AG09319 (cell line): Measurements from ENCODE around the gene URI1.

Experiments
- DNase-seq: peaks from one replicate; pipeline ENCODE4 v3.0.0-alpha.2; 2010; ENCODE audit warnings: low read depth; ENCODE audit errors: extremely low read depth
- TF ChIP-seq, protein P1 (sequence below): IDR thresholded peaks from 2 replicates; pipeline ENCODE4 v1.5.1; 2011; ENCODE audit warnings: low read depth, mild to moderate bottlenecking, inconsistent platforms, low read length, moderate library complexity

URI1 gene

DNA sequence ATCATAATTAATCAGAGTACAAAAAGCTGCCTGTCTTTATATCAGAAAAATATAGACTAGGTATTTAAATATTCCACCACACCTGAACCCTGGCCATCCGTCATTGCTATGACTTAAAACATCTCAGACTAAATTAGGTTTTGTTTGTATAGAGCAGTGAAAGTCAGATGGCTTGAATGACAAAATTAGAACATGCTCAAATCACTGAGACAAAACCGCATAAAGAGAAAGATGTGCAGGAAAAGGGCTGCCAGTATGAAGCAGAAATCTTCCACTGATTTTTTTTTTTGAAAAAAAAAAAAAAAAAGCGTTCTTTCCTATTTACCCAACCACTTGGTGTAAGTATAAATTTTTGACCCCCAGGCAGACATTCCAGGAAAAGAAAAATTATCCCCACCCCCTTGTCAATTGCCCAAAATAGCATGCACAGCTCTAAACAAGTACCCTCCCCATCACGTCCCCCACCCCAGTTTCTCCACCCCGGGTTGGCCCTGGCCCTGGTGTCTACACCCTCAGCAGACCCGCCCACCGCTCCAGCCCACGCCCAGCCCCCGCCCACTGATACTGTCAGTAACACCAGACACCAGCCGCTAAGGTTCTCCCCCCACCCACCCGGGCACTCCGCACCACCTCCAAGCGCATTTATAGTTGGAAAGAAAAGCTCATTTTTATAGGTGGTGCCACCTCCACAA is 118.6 kb downstream of the URI1 start:
- no peak for DNase-seq
- TF ChIP-seq, protein P1, sequence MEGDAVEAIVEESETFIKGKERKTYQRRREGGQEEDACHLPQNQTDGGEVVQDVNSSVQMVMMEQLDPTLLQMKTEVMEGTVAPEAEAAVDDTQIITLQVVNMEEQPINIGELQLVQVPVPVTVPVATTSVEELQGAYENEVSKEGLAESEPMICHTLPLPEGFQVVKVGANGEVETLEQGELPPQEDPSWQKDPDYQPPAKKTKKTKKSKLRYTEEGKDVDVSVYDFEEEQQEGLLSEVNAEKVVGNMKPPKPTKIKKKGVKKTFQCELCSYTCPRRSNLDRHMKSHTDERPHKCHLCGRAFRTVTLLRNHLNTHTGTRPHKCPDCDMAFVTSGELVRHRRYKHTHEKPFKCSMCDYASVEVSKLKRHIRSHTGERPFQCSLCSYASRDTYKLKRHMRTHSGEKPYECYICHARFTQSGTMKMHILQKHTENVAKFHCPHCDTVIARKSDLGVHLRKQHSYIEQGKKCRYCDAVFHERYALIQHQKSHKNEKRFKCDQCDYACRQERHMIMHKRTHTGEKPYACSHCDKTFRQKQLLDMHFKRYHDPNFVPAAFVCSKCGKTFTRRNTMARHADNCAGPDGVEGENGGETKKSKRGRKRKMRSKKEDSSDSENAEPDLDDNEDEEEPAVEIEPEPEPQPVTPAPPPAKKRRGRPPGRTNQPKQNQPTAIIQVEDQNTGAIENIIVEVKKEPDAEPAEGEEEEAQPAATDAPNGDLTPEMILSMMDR, result no peak

DNA sequence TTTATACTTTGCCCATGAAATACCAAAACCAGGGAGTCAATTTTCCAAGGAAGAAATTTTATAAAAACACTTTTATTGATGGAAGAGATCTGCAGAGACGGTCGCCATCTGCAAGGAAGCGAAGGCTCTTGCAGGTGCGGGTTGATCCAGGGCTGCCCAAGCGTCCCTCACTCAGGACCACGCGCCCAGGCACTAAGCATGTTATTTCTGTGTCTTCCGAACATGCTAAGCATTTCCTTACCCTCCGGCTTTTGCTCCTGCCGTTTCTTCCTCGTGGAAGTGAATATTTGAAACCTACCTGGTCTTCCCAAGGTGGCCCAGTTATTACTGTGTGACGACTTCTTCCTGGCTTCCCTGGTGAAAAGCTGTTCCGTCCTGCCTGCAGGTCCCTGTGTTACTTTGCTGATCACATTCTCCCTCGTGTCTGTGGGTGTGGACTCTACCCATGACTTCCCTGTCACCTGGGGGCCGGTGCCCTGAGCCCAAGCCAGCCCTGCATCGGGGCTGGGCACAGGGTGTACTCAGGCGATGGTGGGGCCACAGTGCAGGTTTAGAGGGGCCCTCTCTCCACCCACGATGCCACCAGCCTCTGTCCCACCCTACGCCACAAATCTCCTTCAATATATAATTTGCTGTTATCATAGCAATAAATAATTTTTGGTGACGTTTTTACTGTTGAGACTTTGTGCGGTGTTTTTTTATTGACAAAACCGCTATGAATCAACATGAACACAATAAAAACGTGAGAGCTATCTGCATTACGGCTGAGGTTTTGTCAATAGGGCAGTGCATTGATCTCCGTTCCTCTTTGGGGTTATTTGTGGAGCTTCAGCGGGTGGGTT is 119.4 kb downstream of the URI1 start:
- TF ChIP-seq, protein P1, result no peak
- DNase-seq, result no peak

DNA sequence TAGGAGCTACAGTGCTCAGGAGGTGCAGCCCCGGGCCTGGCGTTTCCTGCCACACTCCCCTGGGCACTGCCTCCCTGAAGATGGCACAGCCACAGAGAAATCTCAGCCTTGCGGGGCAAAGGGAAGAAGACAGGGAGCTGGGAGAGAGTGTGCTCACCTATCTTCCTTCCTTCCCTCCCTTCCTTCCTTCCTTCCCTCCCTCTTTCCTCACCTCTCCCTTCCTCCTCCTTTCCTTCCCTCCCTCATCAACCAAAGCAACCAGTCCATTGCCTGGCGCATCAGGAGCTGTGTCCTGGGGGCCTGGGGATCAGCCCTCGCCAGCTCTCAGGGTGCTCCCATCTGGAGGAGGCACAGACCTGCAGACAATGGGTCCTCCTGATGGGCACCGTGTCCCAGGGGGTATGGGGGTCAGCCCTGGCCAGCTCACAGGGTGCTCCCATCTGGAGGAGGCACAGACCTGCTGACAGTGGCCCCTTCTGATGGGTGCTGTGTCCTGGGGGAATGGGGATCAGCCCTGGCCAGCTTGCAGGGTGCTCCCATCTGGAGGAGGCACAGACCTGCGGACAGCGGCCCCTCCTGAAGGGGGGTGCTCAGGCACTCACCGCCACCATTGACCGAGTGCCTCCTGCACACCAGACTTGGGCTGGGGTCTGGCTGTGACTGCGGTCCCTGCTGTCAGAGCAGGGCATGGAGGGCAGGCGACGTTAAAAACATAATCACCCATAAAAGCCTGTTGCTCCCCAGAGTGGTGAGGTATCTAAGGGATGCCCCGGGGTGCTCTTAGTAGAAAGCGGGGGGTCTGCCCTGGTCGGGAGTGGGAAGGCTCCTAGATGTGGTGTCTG is 120.2 kb downstream of the URI1 start:
- no peak for DNase-seq

DNA sequence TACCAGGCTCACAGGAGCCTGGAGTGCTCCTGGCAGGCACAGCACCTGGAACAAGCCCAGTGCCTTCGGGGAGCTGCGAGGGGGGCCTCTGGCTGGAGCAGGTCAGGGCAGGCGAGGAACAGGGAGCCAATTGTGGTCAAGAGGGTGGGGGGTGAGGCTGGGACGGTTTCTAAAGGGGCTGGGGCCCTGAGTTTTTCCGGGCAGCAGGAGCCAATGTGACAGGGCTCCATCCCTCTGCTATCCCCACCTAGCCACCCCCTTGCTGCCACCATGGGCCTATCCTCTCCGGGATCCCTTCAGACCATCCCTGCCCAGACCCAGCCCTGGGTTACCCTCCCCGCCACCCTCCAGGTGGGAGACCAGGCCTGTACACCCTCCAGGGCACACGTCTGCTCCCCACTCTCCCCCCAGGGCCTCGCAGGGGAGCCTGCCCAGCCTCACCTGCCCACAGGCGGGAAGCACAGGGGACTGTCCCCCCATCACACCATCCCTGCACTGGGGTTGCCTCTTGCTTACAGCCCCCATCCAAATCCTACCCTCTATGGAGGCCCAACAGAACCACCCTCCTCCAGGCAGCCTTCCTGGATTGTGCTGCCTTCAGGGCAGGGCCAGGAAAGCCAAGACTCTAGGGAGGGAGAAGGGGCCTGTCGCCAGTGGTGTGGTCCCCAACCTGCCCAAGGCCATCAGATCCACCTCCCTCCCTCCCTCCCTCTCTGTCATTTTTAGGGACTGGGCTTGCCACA is 121.0 kb downstream of the URI1 start:
- TF ChIP-seq, protein P1, result no peak
- DNase-seq, result no peak

More for the DNA sequence above, 120.2 kb downstream of the URI1 start:
- TF ChIP-seq, protein P1, result no peak

DNA sequence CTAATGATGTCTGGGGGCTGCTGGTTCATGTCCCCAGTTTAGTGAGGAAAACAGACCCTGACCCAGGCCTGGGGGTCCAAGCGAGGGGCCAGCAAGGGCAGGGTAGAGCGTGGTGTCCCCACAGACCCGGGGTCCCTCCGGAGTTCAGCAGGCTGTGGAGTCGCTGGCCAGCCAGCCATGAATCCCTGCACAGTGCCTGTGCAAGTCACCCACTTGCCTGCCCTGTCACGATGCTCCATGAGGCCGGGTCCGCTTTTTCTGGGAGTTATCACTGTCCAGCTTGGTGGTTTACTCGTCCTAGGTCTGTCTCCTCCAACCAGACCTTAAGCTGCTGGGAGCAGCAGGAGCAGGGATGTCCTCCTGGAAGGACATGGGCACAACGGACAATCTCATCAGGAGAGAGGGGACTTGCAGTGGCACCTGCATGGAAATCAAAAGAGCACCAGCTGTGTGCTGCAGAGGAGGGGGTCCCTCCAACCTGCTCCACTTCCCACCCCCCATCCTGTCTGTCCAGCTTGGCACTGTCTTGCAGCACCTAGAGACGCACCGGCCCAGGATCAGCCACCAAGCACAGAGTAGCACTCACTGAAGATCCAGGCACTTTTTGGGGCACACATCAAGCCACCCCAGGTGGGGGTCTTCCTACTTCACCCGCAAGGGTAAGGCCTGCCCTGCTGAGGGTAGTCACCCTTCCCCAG is 121.8 kb downstream of the URI1 start:
- TF ChIP-seq, protein P1, result no peak
- DNase-seq, result no peak

DNA sequence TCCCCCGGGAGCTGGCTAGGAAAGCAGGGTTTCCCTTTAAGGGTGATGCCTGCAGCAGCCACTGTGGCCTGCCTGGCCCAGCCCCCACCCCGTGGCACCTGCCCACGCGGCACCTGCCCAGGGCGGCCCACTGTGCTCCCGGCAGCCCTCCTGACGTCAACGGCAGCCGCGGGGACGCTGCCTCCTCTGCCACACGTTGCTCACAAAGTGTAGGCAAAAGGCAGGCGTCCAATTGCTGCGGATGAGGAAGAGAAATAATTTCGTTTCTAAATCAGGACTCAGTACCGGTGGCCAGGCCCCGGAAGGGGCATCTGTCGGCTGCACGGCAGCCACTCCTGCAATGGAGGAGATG is 122.3 kb downstream of the URI1 start:
- TF ChIP-seq, protein P1, result no peak
- DNase-seq, result no peak
